Amygdala (tissue), 56 donors: Measurements from ENCODE around the gene ACR.
"Not testable (repeated sequence)": the region's sequence is repeated elsewhere in the genome, so short reads cannot be mapped to it uniquely, and the experiment has no call there.

ENCODE experiments used
- DNase-seq, 56 donors: peaks; one replicate each; lab custom pipeline; 2025; lab: John Stamatoyannopoulos, UW

Gene ACR

GRCh38 chr22:50759597-50760341 is 21.8 kb downstream of the ACR start:
- peak in 1 of 56 donors; percentile 1 for DNase-seq

- not testable (repeated sequence) for DNase-seq
Observed at GRCh38 chr22:50761829-50762228, 23.8 kb downstream of the ACR start.

- not testable (repeated sequence) for DNase-seq
Observed at GRCh38 chr22:50764288-50764687, 26.3 kb downstream of the ACR start.

- peak in 1 of 56 donors; percentile 22 for DNase-seq
Observed at GRCh38 chr22:50775132-50775531, 37.1 kb downstream of the ACR start.

GRCh38 chr22:50777631-50778030 is 39.6 kb downstream of the ACR start:
- not testable (repeated sequence) for DNase-seq

- DNase-seq = not testable (repeated sequence)
Observed at GRCh38 chr22:50780244-50780643, 42.2 kb downstream of the ACR start.

- DNase-seq = not testable (repeated sequence)
Observed at GRCh38 chr22:50782253-50782652, 44.2 kb downstream of the ACR start.

- peak in 55 of 56 donors; percentile 19 to 90 (median 74) for DNase-seq
Observed at GRCh38 chr22:50783033-50783879, 45.3 kb downstream of the ACR start, which contains the start of gene RABL2B. TSS of gene RABL2B (minus strand) at chr22:50783636. CDS start at chr22:50782294, 1,342 bp downstream.

- DNase-seq = not testable (repeated sequence)
Observed at GRCh38 chr22:50783880-50784276, 45.9 kb downstream of the ACR start.

- DNase-seq = not testable (repeated sequence)
Observed at GRCh38 chr22:50785289-50785688, 47.3 kb downstream of the ACR start.

- DNase-seq = not testable (repeated sequence)
Observed at GRCh38 chr22:50786936-50787335, 48.9 kb downstream of the ACR start.
